Loucy (cell line): Measurements from ENCODE around the gene RIPOR2.

Experiments
- H2AFZ ChIP-seq: fragments of 200-600 bp; sonication (generic); 2 replicates; pipeline ENCODE4 v1.6.0; 2016; ENCODE audit warnings: antibody characterized with exemption, mild to moderate bottlenecking, low read length, moderate library complexity
- H3F3A ChIP-seq: fragments of 200-600 bp; 2 replicates; pipeline ENCODE4 v1.6.0; 2016; ENCODE audit warnings: antibody characterized with exemption, low read depth, mild to moderate bottlenecking
- H3K27me3 ChIP-seq: fragments of 200-600 bp; sonication (generic); 2 replicates; pipeline ENCODE4 v1.6.1; 2014; ENCODE audit warnings: low read length, mild to moderate bottlenecking; ENCODE audit not compliant: insufficient read depth, poor library complexity, severe bottlenecking
- H3K36me3 ChIP-seq: fragments of 200-600 bp; sonication (generic); 2 replicates; pipeline ENCODE4 v1.6.1; 2016; ENCODE audit warnings: low read length; ENCODE audit not compliant: insufficient read depth
- H3K4me1 ChIP-seq: fragments of 200-600 bp; sonication (generic); 2 replicates; pipeline ENCODE4 v1.5.1; 2014; ENCODE audit warnings: low read length, mild to moderate bottlenecking; ENCODE audit not compliant: insufficient read depth, poor library complexity, severe bottlenecking
- H3K4me2 ChIP-seq: fragments of 200-600 bp; sonication (generic); 2 replicates; pipeline ENCODE4 v1.6.0; 2014; ENCODE audit warnings: antibody characterized with exemption, low read length, low read depth, mild to moderate bottlenecking; ENCODE audit not compliant: poor library complexity, severe bottlenecking
- H3K4me3 ChIP-seq: fragments of 200-600 bp; sonication (generic); 2 replicates; pipeline ENCODE4 v1.5.1; 2014; ENCODE audit warnings: low read length, mild to moderate bottlenecking, mixed read lengths; ENCODE audit not compliant: poor library complexity, severe bottlenecking
- H3K79me2 ChIP-seq: fragments of 200-600 bp; sonication (generic); 2 replicates; pipeline ENCODE4 v1.6.1; 2014; ENCODE audit warnings: low read length; ENCODE audit not compliant: insufficient read depth
- H3K9ac ChIP-seq: fragments of 200-600 bp; sonication (generic); 2 replicates; pipeline ENCODE4 v1.6.0; 2014; ENCODE audit warnings: mild to moderate bottlenecking, low read depth, low read length, moderate library complexity; ENCODE audit not compliant: poor library complexity, severe bottlenecking
- H3K9me2 ChIP-seq: fragments of 200-600 bp; sonication (generic); replicated peaks from 2 replicates; pipeline ENCODE4 v1.6.1; 2016; ENCODE audit warnings: low read depth, low read length, mixed read lengths
- H3K9me3 ChIP-seq: fragments of 200-600 bp; sonication (generic); 2 replicates; pipeline ENCODE4 v1.6.1; 2014; ENCODE audit warnings: mild to moderate bottlenecking, antibody characterized with exemption, low read length, low read depth; ENCODE audit not compliant: insufficient read depth
- H4K20me1 ChIP-seq: fragments of 200-600 bp; sonication (generic); 2 replicates; pipeline ENCODE4 v1.6.0; 2014; ENCODE audit warnings: antibody characterized with exemption, low read length, mild to moderate bottlenecking; ENCODE audit not compliant: insufficient read depth, poor library complexity, severe bottlenecking
- CTCF ChIP-seq: fragments of 200-600 bp; sonication (generic); conservative IDR thresholded peaks from 2 replicates; pipeline ENCODE4 v1.5.1; 2014; ENCODE audit warnings: mild to moderate bottlenecking, antibody characterized with exemption, low read length
- EZH2phosphoT487 ChIP-seq: fragments of 200-600 bp; IDR thresholded peaks from 2 replicates; pipeline ENCODE4 v1.6.1; 2018; ENCODE audit warnings: antibody characterized with exemption, mild to moderate bottlenecking, moderate library complexity, borderline replicate concordance

The RIPOR2 gene

GRCh38 chr6:24882835-24883555 lies 52.8 kb downstream of the RIPOR2 start:
- H4K20me1 ChIP-seq = no peaks in the 10 kb centered on the region
- no peaks in the 10 kb centered on the region for H3K9me2 ChIP-seq
- H2AFZ ChIP-seq = no peak overlapping the region
- no peak overlapping the region for H3K9ac ChIP-seq
- H3K79me2 ChIP-seq = peaks cover 56% of the 10 kb centered on the region; the same call in 1 of the 2 replicates
- no peaks in the 10 kb centered on the region for H3K36me3 ChIP-seq
- H3K4me1 ChIP-seq = no peaks in the 10 kb centered on the region
- no peaks in the 10 kb centered on the region for H3K27me3 ChIP-seq
- H3K9me3 ChIP-seq = no peaks in the 10 kb centered on the region
- H3K4me3 ChIP-seq = no peak overlapping the region
- TF ChIP-seq CTCF = no peak
- no peak for TF ChIP-seq EZH2phosphoT487
- H3F3A ChIP-seq = no peaks in the 10 kb centered on the region
- H3K4me2 ChIP-seq = no peak overlapping the region

DNA sequence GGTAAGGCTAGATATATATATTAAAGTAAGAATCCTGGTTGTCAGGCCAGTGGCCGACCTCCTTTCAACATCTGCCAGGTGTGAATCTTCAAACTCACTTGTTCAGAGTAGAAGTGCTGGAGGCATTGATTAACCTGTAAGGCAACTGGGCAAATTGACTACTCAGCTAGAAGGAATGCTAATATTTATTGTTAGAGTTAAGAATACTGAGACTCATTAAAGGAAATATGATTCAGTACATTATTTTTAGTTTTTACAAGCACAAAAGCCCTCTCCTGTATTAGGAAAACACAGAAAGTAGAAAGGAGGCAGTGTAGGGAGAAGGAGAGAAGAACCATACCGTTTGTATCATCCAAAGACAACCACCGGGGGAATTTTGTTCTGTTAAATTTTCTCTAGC lies 53.5 kb downstream of the RIPOR2 start:
- no peaks in the 10 kb centered on the region for H4K20me1 ChIP-seq

DNA sequence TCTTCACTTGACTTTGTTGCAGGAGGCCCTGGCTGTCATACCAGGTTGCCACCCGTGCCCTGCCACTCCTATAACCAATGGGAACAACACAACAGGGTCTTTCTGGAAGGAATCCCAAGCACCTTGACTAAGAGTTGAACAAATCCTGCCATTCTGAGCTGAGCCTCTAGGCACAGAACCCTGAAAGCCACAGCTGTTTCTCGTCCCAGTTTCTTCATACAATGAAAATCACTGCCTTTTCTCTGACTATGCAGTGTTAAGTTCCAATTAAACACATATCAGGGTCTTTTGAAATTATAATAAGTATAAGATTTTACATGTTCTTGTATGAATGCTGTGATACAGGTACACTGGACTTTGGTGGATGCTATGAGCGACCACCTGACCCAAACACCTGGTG lies 54.4 kb downstream of the RIPOR2 start:
- Histone ChIP-seq H3K4me2 (no peak overlapping the region), H3K79me2 (peaks cover 55% of the 10 kb centered on the region; the same call in 1 of the 2 replicates), H3K27me3 (no peaks in the 10 kb centered on the region), H3K9me2 (no peaks in the 10 kb centered on the region), H3K4me1 (no peaks in the 10 kb centered on the region), H4K20me1 (peaks cover 8% of the 10 kb centered on the region), H3K9ac (no peak overlapping the region), H2AFZ (no peak overlapping the region), H3F3A (no peaks in the 10 kb centered on the region), H3K4me3 (no peak overlapping the region), H3K36me3 (peaks cover 12% of the 10 kb centered on the region; the same call in 1 of the 2 replicates), H3K9me3 (no peaks in the 10 kb centered on the region; the same call in 1 of the 2 replicates)
- TF ChIP-seq EZH2phosphoT487 (no peak), CTCF (no peak)

More for the DNA sequence above, 53.5 kb downstream of the RIPOR2 start:
- Histone ChIP-seq H3K4me1 (no peaks in the 10 kb centered on the region), H3K79me2 (peaks cover 54% of the 10 kb centered on the region; the same call in 1 of the 2 replicates), H3K4me2 (no peak overlapping the region), H3K9me3 (no peaks in the 10 kb centered on the region; the same call in 1 of the 2 replicates), H3K27me3 (no peaks in the 10 kb centered on the region), H3K4me3 (no peak overlapping the region), H3F3A (no peaks in the 10 kb centered on the region), H3K9me2 (no peaks in the 10 kb centered on the region), H3K9ac (no peak overlapping the region), H2AFZ (no peak overlapping the region), H3K36me3 (peaks cover 2% of the 10 kb centered on the region; the same call in 1 of the 2 replicates)
- TF ChIP-seq CTCF (no peak), EZH2phosphoT487 (no peak)
